Subcutaneous preadipocyte (primary cell): Measurements from ENCODE around the gene SLC39A2. TPM values are rescaled to one million over a fixed set of nuclear protein-coding genes. Genes with fewer than 3 reads are reported as not detected.

Source experiments
- small RNA-seq: library from RNA; depleted of rRNA; stranded (forward); fragments of <200 nt; gene quantifications from one replicate; pipeline ENCODE3, GENCODE V24; 2012
- total RNA-seq: library from RNA; depleted of rRNA; stranded (reverse); fragments of >200 nt; gene quantifications from 2 replicates; pipeline ENCODE4 v1.2.3, GENCODE V29; 2012

The SLC39A2 gene, protein sequence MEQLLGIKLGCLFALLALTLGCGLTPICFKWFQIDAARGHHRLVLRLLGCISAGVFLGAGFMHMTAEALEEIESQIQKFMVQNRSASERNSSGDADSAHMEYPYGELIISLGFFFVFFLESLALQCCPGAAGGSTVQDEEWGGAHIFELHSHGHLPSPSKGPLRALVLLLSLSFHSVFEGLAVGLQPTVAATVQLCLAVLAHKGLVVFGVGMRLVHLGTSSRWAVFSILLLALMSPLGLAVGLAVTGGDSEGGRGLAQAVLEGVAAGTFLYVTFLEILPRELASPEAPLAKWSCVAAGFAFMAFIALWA
- not detected in 2 replicates for total RNA-seq

DNA sequence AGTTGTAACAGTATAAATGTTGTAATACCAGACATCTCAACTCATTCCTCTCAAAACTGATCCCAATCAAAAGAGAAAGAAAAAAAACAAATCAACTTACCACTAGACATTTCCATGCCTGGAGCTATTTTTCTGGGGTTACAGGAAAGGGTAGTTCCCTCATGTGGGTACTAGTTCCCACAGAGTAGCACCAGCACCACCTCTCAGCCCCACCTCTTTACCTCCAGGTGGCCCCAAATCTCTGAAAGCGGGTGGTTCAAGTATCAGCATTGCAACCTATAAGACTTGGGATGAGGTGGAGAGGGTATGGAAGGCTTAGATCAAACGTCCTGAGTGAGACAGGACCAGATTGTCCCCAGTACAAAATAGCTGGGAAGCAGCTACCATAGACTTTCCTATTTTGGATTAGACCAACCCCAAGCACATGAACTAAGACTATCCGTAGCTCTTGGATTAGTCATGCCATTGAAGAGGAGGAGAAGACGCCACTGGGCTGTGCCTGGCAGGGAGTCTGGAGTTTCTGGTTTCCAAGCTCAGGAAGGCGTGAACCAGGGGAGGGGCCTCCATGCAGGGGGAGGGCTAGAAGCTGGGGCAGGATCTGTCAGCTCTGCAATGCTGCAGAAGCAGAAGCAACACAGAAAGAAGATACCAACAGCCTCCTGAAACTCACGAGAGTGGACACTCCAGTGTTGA lies at the start of gene SLC39A2:
SLC39A2 (plus strand) TSS at position 620 of the 693 bp plus-strand sequence. CDS start 154 bp downstream, outside the sequence.

DNA sequence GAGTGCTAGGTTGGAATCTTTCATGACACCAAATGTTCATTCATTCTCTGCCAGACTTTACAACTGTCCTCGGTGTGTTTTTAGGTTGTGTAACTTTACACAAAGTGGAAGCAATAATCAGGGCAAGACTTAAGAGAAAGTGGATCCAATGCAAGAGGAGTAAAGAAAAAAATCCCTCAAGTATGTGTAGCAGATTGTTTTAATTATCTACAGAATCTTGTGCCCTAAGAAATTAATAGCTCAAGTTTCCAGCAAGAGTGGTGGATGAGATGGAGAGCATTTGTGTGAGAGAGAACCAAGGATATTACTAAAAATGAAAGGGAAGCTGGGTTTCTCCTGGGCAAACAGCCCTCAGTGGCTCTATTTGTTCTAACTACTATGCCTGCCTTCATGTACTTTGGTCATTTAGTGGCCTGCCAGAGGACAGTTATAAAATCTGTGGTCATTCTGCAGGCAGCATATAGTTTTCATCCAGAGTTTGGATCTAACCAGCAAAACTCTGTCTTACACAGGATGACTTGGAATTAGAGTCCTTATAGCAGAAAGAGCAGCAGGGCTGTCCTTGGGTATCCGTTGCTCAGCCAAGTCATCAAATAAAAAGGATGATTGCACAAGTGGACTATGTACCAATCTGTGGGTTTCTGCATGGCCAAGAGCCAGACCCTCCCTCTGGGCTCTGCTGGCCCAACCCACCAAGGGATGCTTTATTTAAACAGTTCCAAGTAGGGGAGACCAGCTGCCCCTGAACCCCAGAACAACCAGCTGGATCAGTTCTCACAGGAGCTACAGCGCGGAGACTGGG lies 44.2 kb upstream of the SLC39A2 start, which contains the start of gene RNASE2:
RNASE2 (plus strand) TSS at position 752 of the 802 bp plus-strand sequence. CDS start 285 bp downstream, outside the sequence.

GRCh38 chr14:20989787-20990600 lies 9.1 kb upstream of the SLC39A2 start, which contains the start of gene METTL17:
Gene METTL17, plus strand, starts transcription at chr14:20989980. Its CDS starts 23 bp downstream, at chr14:20990003.

GRCh38 chr14:21024585-21025370 lies 25.7 kb downstream of the SLC39A2 start, which contains the start of gene NDRG2:
Gene NDRG2, minus strand, starts transcription at chr14:21025061. Its CDS starts 1,746 bp downstream, at chr14:21023315.

DNA sequence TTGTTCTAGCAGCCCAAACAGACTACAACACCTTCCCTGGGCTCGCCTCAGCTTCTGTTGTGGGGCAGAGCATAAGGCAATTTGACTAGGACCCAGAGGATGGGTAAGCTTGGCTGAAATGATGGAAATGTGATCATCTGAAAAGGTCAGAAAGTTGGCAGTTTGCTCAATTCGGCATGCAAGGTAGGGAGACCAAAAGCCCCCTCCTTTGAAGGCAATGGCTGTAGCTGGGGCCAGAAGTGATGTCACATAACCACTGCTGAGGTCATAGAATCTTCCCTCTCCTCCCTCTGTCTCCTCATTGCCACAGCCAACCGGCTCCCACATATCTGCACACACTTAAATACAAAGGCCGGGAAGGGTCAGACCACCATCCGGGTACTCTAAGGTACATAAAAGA lies 30.8 kb downstream of the SLC39A2 start, which contains the start of gene TPPP2:
TPPP2 (plus strand) TSS at position 301 of the 400 bp plus-strand sequence. CDS start 365 bp downstream, outside the sequence.

DNA sequence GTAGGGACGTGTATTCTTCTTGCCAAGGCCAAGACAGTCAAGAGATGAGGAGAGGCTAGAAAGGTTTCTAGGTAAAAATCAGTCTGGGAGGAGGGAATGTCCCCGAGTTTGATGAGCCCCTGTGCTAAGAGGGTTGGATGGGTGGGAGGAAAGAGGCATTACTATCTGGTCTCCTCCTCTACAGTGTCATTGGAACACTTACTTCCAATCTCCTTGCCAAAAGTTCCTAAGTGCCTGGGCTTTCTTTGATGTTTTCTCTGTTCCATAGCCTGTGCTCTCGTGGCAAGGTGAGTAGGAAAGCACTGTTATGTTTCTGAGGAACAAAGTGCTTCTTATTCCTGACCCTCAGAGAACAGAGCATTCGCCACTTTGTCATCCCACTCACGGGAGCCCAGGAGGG lies 35.6 kb downstream of the SLC39A2 start, which contains the start of gene RNASE13:
RNASE13 (minus strand) TSS at position 101 of the 400 bp plus-strand sequence. CDS start 519 bp downstream, outside the sequence.

DNA sequence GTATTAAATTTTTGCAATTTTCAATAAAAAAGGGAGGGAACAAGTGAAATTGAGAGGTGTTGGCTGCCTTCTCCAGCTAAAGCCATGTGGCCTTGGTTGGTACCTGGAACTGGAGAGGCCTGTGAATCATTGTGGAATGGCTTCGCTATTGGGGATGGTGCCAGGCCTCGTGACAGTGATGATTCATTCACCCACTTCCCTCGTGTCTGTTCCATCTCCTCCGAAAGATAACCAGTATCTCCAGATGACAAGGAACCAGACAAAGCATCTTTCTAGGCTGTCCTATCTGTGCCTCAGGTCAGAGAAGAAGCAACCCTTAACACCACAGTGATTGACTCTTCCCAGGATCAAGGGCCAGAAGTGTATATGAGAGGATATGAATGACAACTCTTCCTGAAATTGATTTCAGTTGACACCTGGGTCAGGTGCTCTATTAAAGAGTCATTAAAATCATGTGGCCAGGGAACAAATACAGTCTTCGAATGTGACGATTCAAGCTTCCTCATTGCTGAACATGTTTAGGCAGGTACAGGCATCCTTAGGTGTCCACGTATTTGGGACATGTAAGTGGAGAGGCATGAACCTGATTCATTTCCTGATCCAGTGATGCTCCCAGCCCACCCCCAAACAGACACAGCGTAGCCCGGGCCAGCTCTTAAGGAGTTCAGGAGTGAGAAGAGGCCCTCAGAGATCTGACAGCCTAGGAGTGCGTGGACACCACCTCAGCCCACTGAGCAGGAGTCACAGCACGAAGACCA lies 42.8 kb downstream of the SLC39A2 start, which contains the start of gene RNASE7:
RNASE7 (plus strand) TSS at position 687 of the 758 bp plus-strand sequence. CDS start 631 bp downstream, outside the sequence.

Small RNA genes lying within 50 kb of the gene (small RNA-seq; reads per million reads assigned to genes)
- gene RN7SL189P: not detected

Other genes starting within 250 kb of the SLC39A2 start
- not detected in 2 replicates for gene EDDM3B, start 230.9 kb upstream of the SLC39A2 start, total RNA-seq
- not detected in 2 replicates for gene RNASE6, start 218.0 kb upstream of the SLC39A2 start, total RNA-seq
- gene RNASE1, start 196.4 kb upstream of the SLC39A2 start, total RNA-seq: not detected in 2 replicates
- gene RNASE3, start 107.9 kb upstream of the SLC39A2 start, total RNA-seq: not detected in 2 replicates
- not detected in 2 replicates for gene RNASE2, start 43.8 kb upstream of the SLC39A2 start, total RNA-seq
- 35.6 and 45.4 TPM in 2 replicates for gene METTL17, start 9.3 kb upstream of the SLC39A2 start, total RNA-seq
- 1.1 TPM in 1 of 2 replicates, not detected in the other for gene NDRG2, start 25.8 kb downstream of the SLC39A2 start, total RNA-seq
- gene TPPP2, start 30.9 kb downstream of the SLC39A2 start, total RNA-seq: not detected in 2 replicates
- gene RNASE13, start 35.5 kb downstream of the SLC39A2 start, total RNA-seq: not detected in 2 replicates
- not detected in 2 replicates for gene RNASE7, start 43.1 kb downstream of the SLC39A2 start, total RNA-seq
- gene RNASE8, start 58.5 kb downstream of the SLC39A2 start, total RNA-seq: not detected in 2 replicates
- 27.9 and 46.5 TPM in 2 replicates for gene ARHGEF40, start 71.0 kb downstream of the SLC39A2 start, total RNA-seq
- 10.8 and 12.9 TPM in 2 replicates for gene ZNF219, start 99.4 kb downstream of the SLC39A2 start, total RNA-seq
- gene TMEM253, start 101.8 kb downstream of the SLC39A2 start, total RNA-seq: under 0.01 TPM in 1 of 2 replicates, not detected in the other
- not detected in 2 replicates for gene OR5AU1, start 156.8 kb downstream of the SLC39A2 start, total RNA-seq